Astrocyte (in vitro differentiated cells and primary cell): ENCODE results near the gene LRRC61.

Experiments
- CTCF ChIP-seq: IDR thresholded peaks from 2 replicates; pipeline ENCODE4 v1.5.1; 2011; ENCODE audit warnings: low read depth, mild to moderate bottlenecking, inconsistent platforms, low read length, moderate library complexity; ENCODE audit not compliant: insufficient read depth
- EZH2 ChIP-seq: IDR thresholded peaks from 2 replicates; pipeline ENCODE4 v1.6.1; 2012; ENCODE audit warnings: mild to moderate bottlenecking, low read length, inconsistent platforms; ENCODE audit not compliant: insufficient read depth

- TF ChIP-seq CTCF (no peak), EZH2 (no peak)
Measured at GRCh38 chr7:150311146-150311545, 12.0 kb upstream of the LRRC61 start.
